ENCODE data around the gene DHRSX.

- no peak for TF ChIP-seq YY1 (IDR thresholded peaks at IDR 0.05; ENCODE audit: low read depth, low read length)
- no peak for TF ChIP-seq CTCF (IDR thresholded peaks at IDR 0.05 in 2 of 3, conservative IDR thresholded peaks at IDR 0.05 in 1 of 3; ENCODE audit: control insufficient read depth in 2 of 3, extremely low read depth in 1 of 3, insufficient read depth in 1 of 3, low read depth in 3 of 3, low read length in 3 of 3)
- TF ChIP-seq CUX1 (IDR thresholded peaks at IDR 0.05; ENCODE audit: insufficient replicate concordance, low read depth, low read length) = no peak
- no peak for TF ChIP-seq DPF2 (IDR thresholded peaks at IDR 0.05)
- no peak for TF ChIP-seq ZNF217 (IDR thresholded peaks at IDR 0.05)
- no peak for TF ChIP-seq EP300 (IDR thresholded peaks at IDR 0.05; ENCODE audit: borderline replicate concordance in 1 of 2, control insufficient read depth in 1 of 2, low read depth in 2 of 2, low read length in 2 of 2)
These were observed 77.5 kb downstream of the DHRSX start for GRCh38 chrX:2423282-2423681.
